ENCODE measurements around the gene LAMP1.

LAMP1 gene

DNA sequence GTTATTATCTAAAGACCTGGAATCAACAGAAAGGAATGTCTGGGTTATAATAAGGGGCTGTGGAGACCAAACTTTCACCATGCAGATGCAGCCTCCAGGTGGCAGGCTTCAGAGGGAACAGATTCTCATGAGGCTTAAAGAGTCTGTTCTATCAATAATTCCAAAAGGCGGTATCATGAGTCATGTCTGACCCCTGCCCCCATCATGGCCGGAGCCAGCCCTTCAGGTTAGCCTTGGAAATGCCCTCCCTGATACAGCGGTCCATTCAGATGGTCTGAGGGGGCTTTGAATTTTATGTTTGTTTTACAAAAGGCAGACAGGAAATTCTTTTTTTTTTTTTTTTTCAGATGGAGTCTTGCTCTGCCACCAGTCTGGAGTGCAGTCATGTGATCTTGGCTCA, 21.7 kb upstream of the LAMP1 start:
- Histone ChIP-seq H2AFZ (ENCODE audit: low read depth, low read length) (no peak overlapping the region), H3K4me3 (ENCODE audit: low read length) (no peak overlapping the region), H3K27me3 (ENCODE audit: insufficient read depth, low read length) (no peaks in the 10 kb centered on the region), H3K4me1 (ENCODE audit: insufficient read depth, low read length) (no peaks in the 10 kb centered on the region), H3K36me3 (ENCODE audit: insufficient read depth, low read length) (peaks cover 9% of the 10 kb centered on the region), H3K9me3 (ENCODE audit: low read length) (peaks cover 4% of the 10 kb centered on the region)

DNA sequence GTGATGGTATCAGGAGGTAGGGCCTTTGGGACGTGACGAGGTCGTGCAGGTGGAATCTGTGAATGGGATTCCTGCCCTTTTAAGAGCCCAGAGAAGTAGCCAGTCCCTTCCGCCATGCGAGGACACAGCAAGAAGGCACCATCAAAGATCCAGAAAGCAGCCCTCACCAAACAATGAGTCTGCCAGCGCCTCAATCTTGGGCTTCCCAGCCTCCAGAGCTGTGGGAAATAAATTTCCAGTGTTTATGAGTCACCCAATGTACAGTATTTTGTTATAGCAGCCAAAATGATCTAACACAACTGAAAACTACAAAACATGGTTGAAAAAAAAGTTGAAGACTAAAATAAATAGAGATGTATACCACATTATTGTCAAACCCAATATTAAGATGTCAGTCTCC, 16.9 kb upstream of the LAMP1 start:
- peaks cover 4% of the 10 kb centered on the region for H3K9me3 ChIP-seq (ENCODE audit: low read length)
- no peaks in the 10 kb centered on the region for H3K27me3 ChIP-seq (ENCODE audit: insufficient read depth, low read length)
- H3K4me3 ChIP-seq (ENCODE audit: low read length), result no peak overlapping the region
- no peak overlapping the region for H2AFZ ChIP-seq (ENCODE audit: low read depth, low read length)
- no peaks in the 10 kb centered on the region for H3K4me1 ChIP-seq (ENCODE audit: insufficient read depth, low read length)
- H3K36me3 ChIP-seq (ENCODE audit: insufficient read depth, low read length), result no peaks in the 10 kb centered on the region

DNA sequence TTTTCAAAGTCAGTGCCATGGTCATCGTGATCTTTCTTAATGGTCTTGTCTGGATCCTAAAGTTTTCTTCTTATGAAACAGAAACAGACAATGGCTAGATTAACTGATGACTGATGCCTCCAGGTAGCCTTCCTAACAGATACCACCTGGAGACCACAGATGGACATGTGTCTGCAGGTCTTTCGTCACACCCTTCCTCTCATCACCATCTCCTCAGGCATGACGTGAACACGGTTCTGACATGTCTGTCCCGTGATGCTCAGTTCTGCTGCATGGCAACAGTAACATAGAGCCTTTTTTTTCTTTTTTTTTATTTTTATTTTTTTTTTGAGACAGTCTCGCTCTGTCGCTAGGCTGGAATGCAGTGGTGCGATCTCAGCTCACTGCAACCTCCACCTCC, 13.1 kb upstream of the LAMP1 start:
- no peaks in the 10 kb centered on the region for H3K36me3 ChIP-seq (ENCODE audit: insufficient read depth, low read length)
- no peak overlapping the region for H3K4me3 ChIP-seq (ENCODE audit: low read length)
- no peak overlapping the region for H2AFZ ChIP-seq (ENCODE audit: low read depth, low read length)
- peaks cover 3% of the 10 kb centered on the region for H3K9me3 ChIP-seq (ENCODE audit: low read length)
- H3K4me1 ChIP-seq (ENCODE audit: insufficient read depth, low read length), result no peaks in the 10 kb centered on the region
- H3K27me3 ChIP-seq (ENCODE audit: insufficient read depth, low read length), result no peaks in the 10 kb centered on the region

DNA sequence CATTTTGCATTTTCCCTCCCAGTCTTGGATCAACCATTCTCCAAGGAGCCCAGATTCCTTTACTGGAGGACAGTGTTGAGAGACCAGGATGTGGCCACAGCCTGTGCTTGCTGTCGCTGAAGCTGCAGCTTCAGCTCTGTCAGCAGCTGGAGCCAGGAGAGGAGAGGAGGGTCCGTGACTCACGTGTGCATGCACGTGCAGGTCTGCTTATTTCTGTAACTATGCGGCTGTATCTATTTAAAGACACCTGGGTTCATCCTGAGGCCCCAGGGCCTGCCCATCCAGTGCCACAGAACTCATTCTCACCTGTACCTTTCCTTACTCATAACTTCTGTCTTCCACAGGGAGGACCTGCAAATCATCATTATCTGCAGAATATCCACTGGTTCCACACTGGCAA, 8.2 kb upstream of the LAMP1 start:
- Histone ChIP-seq H3K9me3 (ENCODE audit: low read length) (no peaks in the 10 kb centered on the region), H3K27me3 (ENCODE audit: insufficient read depth, low read length) (no peaks in the 10 kb centered on the region), H3K4me1 (ENCODE audit: insufficient read depth, low read length) (peaks cover 5% of the 10 kb centered on the region), H3K36me3 (ENCODE audit: insufficient read depth, low read length) (no peaks in the 10 kb centered on the region), H2AFZ (ENCODE audit: low read depth, low read length) (no peak overlapping the region), H3K4me3 (ENCODE audit: low read length) (no peak overlapping the region)

DNA sequence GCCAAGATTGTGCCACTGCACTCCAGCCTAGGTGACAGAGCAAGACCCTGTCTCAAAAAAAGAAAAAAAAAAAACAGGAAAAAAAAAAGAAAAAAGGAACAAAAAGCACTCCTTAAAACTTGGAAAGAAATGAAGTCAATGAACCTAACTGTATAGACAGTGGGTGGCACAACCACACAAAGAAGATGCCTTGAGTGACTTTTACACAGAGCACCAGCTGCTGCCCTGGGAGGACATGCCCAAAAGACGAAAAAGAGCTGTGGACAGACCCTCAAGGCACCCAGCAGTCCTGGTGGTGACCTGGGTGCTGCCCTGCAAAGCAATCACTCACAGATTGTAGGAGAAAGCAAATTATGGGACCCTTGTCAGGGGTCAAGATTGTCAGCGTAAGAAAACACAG, 5.9 kb upstream of the LAMP1 start:
- no peaks in the 10 kb centered on the region for H3K27me3 ChIP-seq (ENCODE audit: insufficient read depth, low read length)

DNA sequence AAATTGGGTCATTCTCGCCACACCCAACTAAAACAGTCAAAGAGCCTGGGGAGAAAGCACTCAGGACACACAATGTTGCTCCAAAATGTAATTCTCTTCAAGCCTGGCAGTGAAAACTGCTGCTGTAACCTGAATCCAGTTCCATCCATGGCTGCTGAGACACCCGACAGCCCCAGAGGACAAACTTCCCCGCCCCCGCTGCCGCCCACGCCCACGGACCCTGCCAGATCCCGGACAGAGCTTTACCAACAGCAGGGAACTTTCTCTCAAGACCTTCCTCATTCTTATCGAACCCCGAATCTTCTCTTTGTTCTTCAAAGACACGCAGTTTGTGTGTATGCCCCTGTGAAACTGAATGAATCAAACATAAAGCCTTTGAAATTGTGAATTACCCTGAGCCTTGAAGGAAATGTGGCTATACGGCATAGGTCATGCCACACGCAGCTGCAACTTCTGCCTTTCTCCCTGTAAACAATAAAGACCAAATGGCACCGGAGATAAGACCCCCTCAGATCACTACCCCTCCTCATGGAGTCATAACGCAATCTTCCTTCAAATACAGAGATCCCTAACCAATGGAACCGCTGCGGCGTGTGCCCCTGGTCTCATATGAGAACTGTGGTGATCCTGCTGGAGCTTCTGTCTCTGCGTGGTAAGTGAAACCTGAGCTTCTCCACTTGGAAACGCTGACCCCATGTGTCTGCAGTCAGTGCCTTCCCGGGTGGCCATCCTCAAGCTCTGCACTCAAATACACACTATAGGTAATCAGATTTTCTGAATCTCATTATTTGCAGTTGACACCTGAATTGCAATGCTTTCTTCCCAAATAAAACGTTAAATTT, 4.8 kb upstream of the LAMP1 start:
- H3K9me3 ChIP-seq (ENCODE audit: low read length), result no peaks in the 10 kb centered on the region
- H2AFZ ChIP-seq (ENCODE audit: low read depth, low read length), result peak overlapping the region; percentile 94
- H3K4me1 ChIP-seq (ENCODE audit: insufficient read depth, low read length), result peaks cover 10% of the 10 kb centered on the region
- peak overlapping the region; percentile 30 for H3K4me3 ChIP-seq (ENCODE audit: low read length)
- no peaks in the 10 kb centered on the region for H3K27me3 ChIP-seq (ENCODE audit: insufficient read depth, low read length)
- no peaks in the 10 kb centered on the region for H3K36me3 ChIP-seq (ENCODE audit: insufficient read depth, low read length)

More for the DNA sequence above, 5.9 kb upstream of the LAMP1 start:
- no peaks in the 10 kb centered on the region for H3K36me3 ChIP-seq (ENCODE audit: insufficient read depth, low read length)
- no peak overlapping the region for H2AFZ ChIP-seq (ENCODE audit: low read depth, low read length)
- peaks cover 5% of the 10 kb centered on the region for H3K4me1 ChIP-seq (ENCODE audit: insufficient read depth, low read length)
- no peaks in the 10 kb centered on the region for H3K9me3 ChIP-seq (ENCODE audit: low read length)
- H3K4me3 ChIP-seq (ENCODE audit: low read length), result no peak overlapping the region

DNA sequence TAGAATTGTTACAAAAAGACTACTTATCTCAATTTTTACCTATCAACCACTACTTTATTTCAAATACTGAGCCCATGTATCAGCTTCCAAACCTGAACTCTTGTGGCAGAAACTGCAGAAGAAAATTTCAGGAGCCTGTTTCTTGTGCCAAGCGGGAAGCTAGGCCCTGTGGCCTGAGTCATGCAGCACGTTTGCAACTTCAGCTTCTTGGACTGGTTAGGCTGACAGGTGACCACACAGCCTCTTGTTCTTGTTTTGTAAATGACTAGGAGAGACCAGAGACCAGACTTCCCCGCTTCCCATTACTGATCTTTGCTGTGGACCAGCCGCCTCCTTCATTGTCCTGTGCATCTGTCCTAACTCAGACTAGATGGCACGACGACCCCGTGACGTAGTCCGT, 3.4 kb upstream of the LAMP1 start:
- no peak overlapping the region for H3K4me3 ChIP-seq (ENCODE audit: low read length)
- no peaks in the 10 kb centered on the region for H3K27me3 ChIP-seq (ENCODE audit: insufficient read depth, low read length)
- H3K36me3 ChIP-seq (ENCODE audit: insufficient read depth, low read length), result no peaks in the 10 kb centered on the region

DNA sequence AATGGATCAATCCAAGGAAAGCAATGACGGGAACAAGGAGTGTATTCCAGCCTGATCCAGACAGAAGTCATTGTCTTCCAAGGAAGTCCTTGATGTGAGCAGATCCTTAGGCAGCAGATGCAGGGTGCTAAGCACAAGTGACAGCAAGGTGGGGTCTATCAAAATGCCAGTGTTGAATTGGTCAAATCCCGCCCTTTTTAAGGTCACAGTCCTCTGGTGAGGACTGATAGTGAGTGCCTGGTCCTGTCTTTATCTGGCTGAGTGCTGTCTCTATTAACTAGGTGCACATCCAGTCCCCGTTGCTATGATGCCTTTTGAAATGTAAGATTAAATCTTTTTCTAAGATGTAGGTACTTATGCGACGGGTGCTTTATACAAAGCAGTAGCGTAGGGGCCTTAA, 1.3 kb upstream of the LAMP1 start:
- peaks cover 18% of the 10 kb centered on the region for H3K4me1 ChIP-seq (ENCODE audit: insufficient read depth, low read length)

More for the DNA sequence above, 3.4 kb upstream of the LAMP1 start:
- Histone ChIP-seq H3K9me3 (ENCODE audit: low read length) (no peaks in the 10 kb centered on the region), H3K4me1 (ENCODE audit: insufficient read depth, low read length) (peaks cover 18% of the 10 kb centered on the region), H2AFZ (ENCODE audit: low read depth, low read length) (no peak overlapping the region)

DNA sequence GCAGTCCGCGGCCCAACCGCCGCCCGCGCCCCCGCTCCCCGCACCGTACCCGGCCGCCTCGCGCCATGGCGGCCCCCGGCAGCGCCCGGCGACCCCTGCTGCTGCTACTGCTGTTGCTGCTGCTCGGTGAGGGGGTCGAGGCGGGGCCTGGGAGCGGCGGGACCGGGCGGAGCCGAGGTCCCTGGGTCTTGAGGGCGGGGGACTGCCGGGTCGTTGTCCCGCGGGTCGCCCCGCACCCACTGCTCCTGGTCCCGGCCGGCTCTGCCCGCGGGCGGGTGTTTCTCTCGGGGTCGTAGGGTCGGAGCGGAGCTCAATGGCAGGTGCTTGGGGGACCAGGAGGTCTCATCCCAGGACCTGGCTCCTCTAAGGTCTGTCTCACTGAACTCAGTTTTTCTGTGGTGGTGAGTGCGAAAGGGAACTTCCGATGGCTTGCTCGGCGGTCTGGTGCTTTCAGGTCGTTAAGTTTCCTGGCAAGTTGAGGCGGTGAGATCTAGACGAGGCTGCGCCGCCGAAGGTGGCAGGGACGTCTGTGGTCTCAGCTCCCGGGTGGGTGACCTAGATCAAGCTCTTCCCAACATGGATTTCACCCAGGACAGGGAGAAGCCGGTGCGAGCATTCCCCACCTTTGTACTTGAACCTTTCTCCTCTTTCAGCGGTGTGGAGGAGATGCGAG, 467 bp downstream of the LAMP1 start:
- H3K27me3 ChIP-seq (ENCODE audit: insufficient read depth, low read length), result no peaks in the 10 kb centered on the region
- peaks cover 13% of the 10 kb centered on the region for H3K4me1 ChIP-seq (ENCODE audit: insufficient read depth, low read length)
- no peaks in the 10 kb centered on the region for H3K9me3 ChIP-seq (ENCODE audit: low read length)
- H3K36me3 ChIP-seq (ENCODE audit: insufficient read depth, low read length), result no peaks in the 10 kb centered on the region
- peak overlapping the region; percentile 76 for H3K4me3 ChIP-seq (ENCODE audit: low read length)
- H2AFZ ChIP-seq (ENCODE audit: low read depth, low read length), result peak overlapping the region; percentile 34

More for the DNA sequence above, 1.3 kb upstream of the LAMP1 start:
- H3K36me3 ChIP-seq (ENCODE audit: insufficient read depth, low read length), result no peaks in the 10 kb centered on the region
- H3K4me3 ChIP-seq (ENCODE audit: low read length), result no peak overlapping the region
- no peaks in the 10 kb centered on the region for H3K9me3 ChIP-seq (ENCODE audit: low read length)
- no peaks in the 10 kb centered on the region for H3K27me3 ChIP-seq (ENCODE audit: insufficient read depth, low read length)
- H2AFZ ChIP-seq (ENCODE audit: low read depth, low read length), result no peak overlapping the region

DNA sequence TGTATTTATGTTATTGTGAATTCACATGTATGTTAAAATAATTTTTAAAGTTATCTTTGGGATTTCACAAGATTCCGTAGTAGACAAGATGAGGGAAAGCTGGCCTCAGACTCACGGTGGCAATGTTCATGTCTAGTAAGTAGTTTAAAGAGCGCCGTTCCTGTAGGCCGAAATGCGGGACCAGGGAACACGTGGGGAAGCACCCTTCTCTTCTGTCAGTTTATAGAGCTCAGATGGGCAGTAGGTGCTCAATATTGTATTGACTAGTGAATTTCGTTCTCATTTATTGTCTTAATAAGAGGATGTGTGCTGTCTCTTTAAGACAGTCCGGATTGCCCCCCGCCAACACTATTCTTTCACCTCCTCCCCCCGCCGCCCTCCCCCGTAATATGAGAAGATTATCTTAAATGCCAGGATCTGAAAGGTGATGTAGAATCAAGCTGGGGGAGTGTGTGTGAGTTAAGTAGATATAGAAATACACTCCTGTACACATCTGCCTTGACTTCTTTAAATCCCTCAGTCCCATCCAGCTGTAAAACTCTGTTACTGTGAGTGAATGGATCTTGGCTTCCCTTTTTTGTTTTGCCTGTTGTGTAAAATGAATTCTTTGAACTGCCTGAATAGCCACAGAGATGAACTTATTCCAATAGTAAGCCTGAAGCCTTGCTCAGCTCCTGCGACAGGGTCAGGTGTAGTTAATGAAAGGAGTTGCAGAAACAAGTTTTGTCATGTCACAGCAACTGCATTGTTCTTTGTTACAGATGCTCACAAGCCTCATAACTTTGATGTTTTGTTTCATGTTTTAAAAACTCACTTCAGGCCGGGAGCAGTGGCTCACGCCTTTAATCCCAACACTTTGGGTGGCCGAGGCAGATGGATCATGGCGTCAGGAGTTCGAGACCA, 1.3 kb downstream of the LAMP1 start:
- Histone ChIP-seq H3K9me3 (ENCODE audit: low read length) (no peaks in the 10 kb centered on the region), H2AFZ (ENCODE audit: low read depth, low read length) (no peak overlapping the region), H3K4me3 (ENCODE audit: low read length) (peak overlapping the region; percentile 76), H3K27me3 (ENCODE audit: insufficient read depth, low read length) (no peaks in the 10 kb centered on the region), H3K4me1 (ENCODE audit: insufficient read depth, low read length) (peaks cover 13% of the 10 kb centered on the region), H3K36me3 (ENCODE audit: insufficient read depth, low read length) (peaks cover 2% of the 10 kb centered on the region)

DNA sequence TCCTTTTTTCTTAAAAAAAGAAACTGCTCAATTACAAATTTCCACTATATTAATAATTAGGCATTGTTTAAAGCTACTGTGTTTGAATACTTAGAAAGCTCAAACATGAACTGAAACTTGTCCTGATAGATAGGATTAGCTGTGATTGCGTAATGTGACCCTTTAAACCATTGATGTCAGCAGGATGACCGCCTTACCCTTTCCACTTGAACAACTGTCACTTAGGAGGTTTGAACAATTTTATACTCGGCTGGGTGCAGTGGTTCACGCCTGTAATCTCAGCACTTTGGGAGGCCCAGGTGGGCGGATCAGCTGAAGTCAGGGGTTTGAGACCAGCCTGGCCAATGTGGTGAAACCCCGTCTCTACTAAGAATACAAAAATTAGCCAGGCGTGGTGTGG, 2.9 kb downstream of the LAMP1 start:
- Histone ChIP-seq H3K4me1 (ENCODE audit: insufficient read depth, low read length) (peaks cover 13% of the 10 kb centered on the region), H2AFZ (ENCODE audit: low read depth, low read length) (no peak overlapping the region), H3K27me3 (ENCODE audit: insufficient read depth, low read length) (no peaks in the 10 kb centered on the region), H3K36me3 (ENCODE audit: insufficient read depth, low read length) (peaks cover 2% of the 10 kb centered on the region), H3K9me3 (ENCODE audit: low read length) (no peaks in the 10 kb centered on the region), H3K4me3 (ENCODE audit: low read length) (no peak overlapping the region)

DNA sequence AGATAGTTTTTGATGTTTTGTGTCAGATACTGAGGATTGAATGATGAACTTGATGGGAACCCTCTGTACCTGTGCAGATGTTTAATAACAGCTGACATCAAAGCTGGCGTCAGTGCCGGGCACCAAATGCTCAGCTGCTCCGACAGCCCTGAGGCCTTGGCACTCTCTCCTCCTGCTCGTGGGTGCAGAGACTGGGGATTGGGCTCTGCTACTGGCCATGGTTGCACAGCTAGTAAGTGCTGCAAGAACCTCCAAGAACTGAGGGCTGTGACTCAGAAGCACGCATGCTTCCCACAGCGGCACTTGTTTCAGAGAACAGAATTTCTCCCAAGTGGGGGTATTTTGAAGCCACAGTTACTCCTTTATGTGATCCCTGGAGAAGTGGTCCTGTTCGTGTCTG, 5.9 kb downstream of the LAMP1 start:
- Histone ChIP-seq H3K4me1 (ENCODE audit: insufficient read depth, low read length) (peaks cover 6% of the 10 kb centered on the region), H3K36me3 (ENCODE audit: insufficient read depth, low read length) (peaks cover 4% of the 10 kb centered on the region), H3K9me3 (ENCODE audit: low read length) (no peaks in the 10 kb centered on the region), H3K4me3 (ENCODE audit: low read length) (no peak overlapping the region), H2AFZ (ENCODE audit: low read depth, low read length) (no peak overlapping the region), H3K27me3 (ENCODE audit: insufficient read depth, low read length) (no peaks in the 10 kb centered on the region)

DNA sequence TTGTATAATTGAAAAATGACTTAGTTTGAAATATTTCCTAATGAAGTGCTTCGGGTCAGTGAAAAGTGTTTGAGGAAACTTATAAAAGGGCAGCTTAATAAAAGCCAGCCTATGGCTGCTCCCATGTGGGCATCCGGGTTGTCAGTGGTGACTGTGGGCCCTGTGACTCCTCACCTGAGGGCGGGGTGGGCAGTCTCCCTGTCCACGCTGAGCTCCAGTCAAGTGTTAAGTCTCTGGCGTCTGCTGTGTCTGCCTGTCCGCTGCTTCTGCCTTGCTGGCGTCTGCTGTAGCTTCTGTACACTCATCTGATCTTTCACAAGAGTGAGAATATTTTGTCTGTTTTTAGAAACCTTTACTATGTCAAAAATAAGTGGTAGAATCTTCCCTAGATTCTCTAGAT, 7.1 kb downstream of the LAMP1 start:
- Histone ChIP-seq H2AFZ (ENCODE audit: low read depth, low read length) (no peak overlapping the region), H3K27me3 (ENCODE audit: insufficient read depth, low read length) (no peaks in the 10 kb centered on the region), H3K36me3 (ENCODE audit: insufficient read depth, low read length) (peaks cover 6% of the 10 kb centered on the region), H3K4me3 (ENCODE audit: low read length) (no peak overlapping the region), H3K9me3 (ENCODE audit: low read length) (no peaks in the 10 kb centered on the region), H3K4me1 (ENCODE audit: insufficient read depth, low read length) (no peaks in the 10 kb centered on the region)

Data from neuron (in vitro differentiated cells).